Spleen (tissue), 7 donors: ENCODE measurements around the gene TMEM134.

ENCODE experiments used
- POLR2AphosphoS5 ChIP-seq, 3 donors: sonication (generic); formaldehyde crosslinking; IDR thresholded peaks; one replicate each; pipeline ENCODE4 v1.5.1; 2017; ENCODE audit warnings: antibody characterized with exemption in 3 of 3
- TF ChIP-seq, protein P1 (sequence below), 11 experiments: fragments of 200-600 bp in 7 of 11; fragments of 450-650 bp in 4 of 11; sonication (generic) in 4 of 11; IDR thresholded peaks in 8 of 11; conservative IDR thresholded peaks in 3 of 11; 1 replicate in 7 of 11; 2 replicates in 4 of 11; pipeline versions ENCODE4 v1.4.0 to v1.8.0; 2016 to 2021; ENCODE audit warnings: antibody characterized with exemption in 11 of 11, inconsistent platforms in 4 of 11, mild to moderate bottlenecking in 1 of 11
- donor health status: DM: no; HTN: no; CAD: no; lungs with moderate emphysema.
- donor health status: DM: no; HTN: no; CAD: no.
- donor health status: DM: no; HTN: no; CAD: no.

DNA sequence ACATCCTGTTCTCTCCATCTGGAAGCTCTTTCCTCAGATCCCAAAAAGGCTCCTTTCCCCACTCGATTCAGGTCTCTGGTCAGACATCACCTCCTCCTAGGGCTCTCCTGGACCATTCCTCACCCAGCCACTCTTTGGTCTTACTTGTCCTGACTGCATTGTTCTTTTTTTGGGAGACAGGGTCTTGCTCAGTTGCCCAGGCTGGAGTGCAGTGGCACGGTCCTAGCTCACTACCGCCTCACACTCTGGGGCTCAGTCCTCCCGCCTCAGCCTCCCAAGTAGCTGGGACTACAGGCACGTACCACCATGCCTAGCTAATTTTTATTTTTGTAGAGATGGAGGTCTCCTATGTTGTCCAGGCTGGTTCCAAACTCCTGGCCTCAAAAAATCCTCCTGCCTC, 23.5 kb downstream of the TMEM134 start:
- TF ChIP-seq, protein P1, sequence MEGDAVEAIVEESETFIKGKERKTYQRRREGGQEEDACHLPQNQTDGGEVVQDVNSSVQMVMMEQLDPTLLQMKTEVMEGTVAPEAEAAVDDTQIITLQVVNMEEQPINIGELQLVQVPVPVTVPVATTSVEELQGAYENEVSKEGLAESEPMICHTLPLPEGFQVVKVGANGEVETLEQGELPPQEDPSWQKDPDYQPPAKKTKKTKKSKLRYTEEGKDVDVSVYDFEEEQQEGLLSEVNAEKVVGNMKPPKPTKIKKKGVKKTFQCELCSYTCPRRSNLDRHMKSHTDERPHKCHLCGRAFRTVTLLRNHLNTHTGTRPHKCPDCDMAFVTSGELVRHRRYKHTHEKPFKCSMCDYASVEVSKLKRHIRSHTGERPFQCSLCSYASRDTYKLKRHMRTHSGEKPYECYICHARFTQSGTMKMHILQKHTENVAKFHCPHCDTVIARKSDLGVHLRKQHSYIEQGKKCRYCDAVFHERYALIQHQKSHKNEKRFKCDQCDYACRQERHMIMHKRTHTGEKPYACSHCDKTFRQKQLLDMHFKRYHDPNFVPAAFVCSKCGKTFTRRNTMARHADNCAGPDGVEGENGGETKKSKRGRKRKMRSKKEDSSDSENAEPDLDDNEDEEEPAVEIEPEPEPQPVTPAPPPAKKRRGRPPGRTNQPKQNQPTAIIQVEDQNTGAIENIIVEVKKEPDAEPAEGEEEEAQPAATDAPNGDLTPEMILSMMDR (IDR thresholded peaks at IDR 0.05 in 8 of 11, conservative IDR thresholded peaks at IDR 0.05 in 3 of 11), result no peak
- no peak for TF ChIP-seq POLR2AphosphoS5 (IDR thresholded peaks at IDR 0.05)
